Lung (tissue), 12 donors: ENCODE data around the gene DUOX1. TPM values are rescaled to one million over a fixed set of nuclear protein-coding genes. Genes with fewer than 3 reads are reported as not detected.

Source experiments
- ATAC-seq: fragments of 200-7000 bp; cut with Tn5 transposase; one replicate; pipeline ENCODE4 v1.9.1; 2020; ENCODE audit warnings: moderate number of reproducible peaks; ENCODE audit not compliant: insufficient read depth, low FRiP score
- DNase-seq, 3 donors: peaks; one replicate each; pipeline ENCODE4 v3.0.0-alpha.2; 2013 to 2017
- H3K27ac ChIP-seq, 2 donors: one replicate each; pipeline ENCODE4 v1.5.1; 2013; ENCODE audit warnings: mild to moderate bottlenecking in 2 of 2, moderate library complexity in 2 of 2, control low read depth in 1 of 2, inconsistent platforms in 1 of 2, low read depth in 1 of 2, low read length in 1 of 2
- H3K27me3 ChIP-seq, 3 donors: one replicate each; pipeline ENCODE4 v1.5.1; 2013; ENCODE audit warnings: low read length in 2 of 3; ENCODE audit not compliant: control insufficient read depth in 3 of 3, insufficient read depth in 3 of 3
- H3K36me3 ChIP-seq, 4 donors: one replicate each; pipeline ENCODE4 v1.5.1; 2013; ENCODE audit warnings: low read length in 4 of 4, mild to moderate bottlenecking in 1 of 4, moderate library complexity in 1 of 4; ENCODE audit not compliant: control insufficient read depth in 4 of 4, insufficient read depth in 4 of 4
- H3K4me1 ChIP-seq, 5 donors: one replicate each; pipeline ENCODE4 v1.5.1; 2013; ENCODE audit warnings: low read length in 5 of 5, mild to moderate bottlenecking in 2 of 5, moderate library complexity in 1 of 5; ENCODE audit not compliant: control insufficient read depth in 5 of 5, insufficient read depth in 5 of 5
- H3K4me3 ChIP-seq: one replicate; pipeline ENCODE4 v1.5.1; 2013; ENCODE audit warnings: mild to moderate bottlenecking, control low read depth, moderate library complexity
- H3K9ac ChIP-seq, 2 donors: one replicate each; pipeline ENCODE4 v1.5.1; 2013; ENCODE audit warnings: low read length in 2 of 2, control low read depth in 1 of 2; ENCODE audit not compliant: insufficient read depth in 1 of 2
- H3K9me3 ChIP-seq, 4 donors: one replicate each; pipeline ENCODE4 v1.5.1; 2013; ENCODE audit warnings: low read length in 3 of 4, mild to moderate bottlenecking in 1 of 4, moderate library complexity in 1 of 4; ENCODE audit not compliant: control insufficient read depth in 4 of 4, insufficient read depth in 3 of 4
- WGBS, 2 donors: extraction: QIAGEN DNeasy Blood & Tissue Kit; methylation state at CpG; one replicate each; pipeline ENCODE4 v1.1.7; 2013; 5-methylcytosine and 5-hydroxymethylcytosine counted together
- polyA plus RNA-seq, 2 donors: library from polyadenylated mRNA; stranded (reverse); fragments of 200-250 nt; gene quantifications; one replicate each; pipeline ENCODE4 v1.2.1, GENCODE V29; 2013
- total RNA-seq, 2 donors: library from RNA; depleted of rRNA in 1 of 2; stranded (reverse); fragments of >200 nt in 1 of 2; gene quantifications; one replicate each; pipeline ENCODE4 v1.2.1, GENCODE V29; 2014 to 2021
- TF ChIP-seq, protein P1 (sequence below): IDR thresholded peaks from 2 replicates; pipeline ENCODE4 v1.5.1; 2012; ENCODE audit warnings: mild to moderate bottlenecking; ENCODE audit errors: control extremely low read depth, extremely low read depth
- donor health status: control.
- donor health status: control.
- donor health status: Bipolar disorder and iron deficiency.
- donor health status: healthy.
- donor health status: DM: yes; HTN: yes; CAD: no.

DUOX1 gene
- total and polyA plus RNA-seq, 4 donors: 61.7 to 363 (median 115) TPM

DNA sequence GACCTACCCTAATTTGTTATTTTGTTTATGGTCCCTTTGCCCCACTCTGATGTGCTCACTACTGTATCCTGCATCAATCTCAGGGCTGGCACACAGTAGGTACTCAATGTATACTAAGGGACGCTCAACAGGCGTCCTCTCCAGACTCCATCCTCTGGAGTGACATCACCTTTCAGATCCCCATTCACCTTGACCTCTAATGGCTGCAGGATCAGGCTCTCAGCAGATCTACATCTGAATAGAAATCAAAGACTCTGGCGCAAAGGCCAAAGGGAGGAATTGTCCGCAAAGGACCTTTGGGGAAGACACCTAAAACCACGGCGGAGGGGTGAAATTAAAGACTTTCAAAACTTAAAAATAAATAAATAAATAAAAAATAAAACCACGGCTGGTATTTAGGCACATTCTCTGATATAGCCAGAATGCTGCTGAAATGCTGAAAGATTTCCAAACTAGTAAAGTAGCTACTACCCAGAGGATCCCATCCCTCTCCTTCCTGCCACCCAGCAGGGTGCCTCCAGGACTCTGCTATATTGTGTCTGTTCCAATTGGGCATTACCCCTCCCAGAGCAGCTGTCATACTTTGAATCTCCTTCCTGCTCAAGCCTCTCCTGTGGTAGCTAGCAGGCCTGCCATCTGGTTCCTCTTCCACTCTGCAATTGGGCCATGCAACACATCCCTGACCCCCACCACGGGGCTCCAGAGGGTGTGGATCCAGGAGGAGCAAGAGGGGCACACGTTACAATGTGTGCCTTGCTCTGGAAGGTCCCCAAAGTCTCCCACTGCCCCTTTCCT is 51.9 kb downstream of the DUOX1 start:
- TF ChIP-seq, protein P1, sequence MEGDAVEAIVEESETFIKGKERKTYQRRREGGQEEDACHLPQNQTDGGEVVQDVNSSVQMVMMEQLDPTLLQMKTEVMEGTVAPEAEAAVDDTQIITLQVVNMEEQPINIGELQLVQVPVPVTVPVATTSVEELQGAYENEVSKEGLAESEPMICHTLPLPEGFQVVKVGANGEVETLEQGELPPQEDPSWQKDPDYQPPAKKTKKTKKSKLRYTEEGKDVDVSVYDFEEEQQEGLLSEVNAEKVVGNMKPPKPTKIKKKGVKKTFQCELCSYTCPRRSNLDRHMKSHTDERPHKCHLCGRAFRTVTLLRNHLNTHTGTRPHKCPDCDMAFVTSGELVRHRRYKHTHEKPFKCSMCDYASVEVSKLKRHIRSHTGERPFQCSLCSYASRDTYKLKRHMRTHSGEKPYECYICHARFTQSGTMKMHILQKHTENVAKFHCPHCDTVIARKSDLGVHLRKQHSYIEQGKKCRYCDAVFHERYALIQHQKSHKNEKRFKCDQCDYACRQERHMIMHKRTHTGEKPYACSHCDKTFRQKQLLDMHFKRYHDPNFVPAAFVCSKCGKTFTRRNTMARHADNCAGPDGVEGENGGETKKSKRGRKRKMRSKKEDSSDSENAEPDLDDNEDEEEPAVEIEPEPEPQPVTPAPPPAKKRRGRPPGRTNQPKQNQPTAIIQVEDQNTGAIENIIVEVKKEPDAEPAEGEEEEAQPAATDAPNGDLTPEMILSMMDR: no peak
- no peak overlapping the region for H3K4me3 ChIP-seq
- H3K9ac ChIP-seq: no peak overlapping the region
- H3K4me1 ChIP-seq: peaks cover 0 to 33% (median 10%) of the 10 kb centered on the region in 5 donors
- 57 to 73% methylated on average over 9 of the region's 9 CpGs for WGBS, 2 donors
- H3K9me3 ChIP-seq: peaks cover 0 to 2% (median 0%) of the 10 kb centered on the region in 4 donors
- H3K27me3 ChIP-seq: no peaks in the 10 kb centered on the region
- H3K36me3 ChIP-seq: peaks cover 0 to 5% (median 0%) of the 10 kb centered on the region in 4 donors
- ATAC-seq: no peak
- no peak for DNase-seq
- H3K27ac ChIP-seq: no peak overlapping the region

DNA sequence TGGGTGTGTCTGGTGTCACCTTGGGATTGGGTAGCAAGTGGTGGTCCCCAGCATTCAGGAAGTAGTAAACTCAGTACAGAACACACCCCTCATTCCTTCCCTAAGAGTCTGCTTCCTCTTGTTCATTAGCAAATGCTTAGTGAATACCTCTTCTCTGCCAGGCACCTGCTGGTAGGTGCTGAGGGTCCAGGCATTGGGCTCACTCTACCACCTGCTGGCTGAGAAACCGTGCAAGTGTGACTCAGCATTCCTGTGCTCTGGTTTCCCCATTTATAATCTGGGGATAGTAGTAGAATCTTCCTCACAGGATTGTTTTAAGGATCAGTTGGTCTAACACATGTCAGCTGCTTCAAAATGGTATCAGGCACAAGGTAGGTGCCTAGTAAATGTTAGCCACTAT is 53.2 kb downstream of the DUOX1 start:
- Histone ChIP-seq H3K27me3 (no peaks in the 10 kb centered on the region), H3K9me3 (peaks cover 0 to 2% (median 0%) of the 10 kb centered on the region in 4 donors), H3K4me3 (no peak overlapping the region), H3K4me1 (peaks cover 0 to 37% (median 13%) of the 10 kb centered on the region in 5 donors), H3K27ac (no peak overlapping the region), H3K9ac (no peak overlapping the region), H3K36me3 (peaks cover 0 to 1% (median 0%) of the 10 kb centered on the region in 4 donors)
- ATAC-seq: no peak
- TF ChIP-seq, protein P1: no peak
- 5 to 32% methylated on average over 1 of the region's 1 CpG for whole genome bisulfite sequencing, 2 donors
- no peak for DNase-seq

DNA sequence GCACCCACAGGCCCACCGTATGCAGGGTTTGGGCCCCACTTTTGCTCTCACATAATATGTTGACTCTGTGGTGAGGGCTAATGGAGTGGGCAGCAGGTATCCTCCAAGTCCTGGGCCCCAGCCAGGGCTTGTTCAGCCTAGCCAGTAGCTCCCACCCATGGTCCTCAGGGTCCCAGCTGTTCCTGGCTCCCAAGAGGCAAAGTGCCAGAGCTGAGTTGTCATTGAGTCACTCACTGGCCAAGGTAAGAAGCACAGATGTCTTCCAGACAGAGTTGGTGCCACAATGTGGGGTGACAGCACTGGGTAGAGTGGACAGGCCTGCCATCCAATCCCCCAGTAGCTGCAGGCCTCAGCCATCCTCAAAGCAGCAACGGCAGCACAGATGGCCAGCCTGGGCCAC is 53.7 kb downstream of the DUOX1 start:
- DNase-seq: no peak
- Histone ChIP-seq H3K9me3 (peaks cover 0 to 2% (median 0%) of the 10 kb centered on the region in 4 donors), H3K27me3 (no peaks in the 10 kb centered on the region), H3K27ac (no peak overlapping the region), H3K36me3 (no peaks in the 10 kb centered on the region), H3K9ac (no peak overlapping the region), H3K4me1 (peaks cover 1 to 40% (median 13%) of the 10 kb centered on the region in 5 donors), H3K4me3 (no peak overlapping the region)
- no peak for ATAC-seq
- WGBS, 2 donors: 87 to 92% methylated on average over 2 of the region's 2 CpGs
- TF ChIP-seq, protein P1: no peak
